A549 (cell line): ENCODE data around the gene MPC1. TPM values are rescaled to one million over a fixed set of nuclear protein-coding genes. Genes with fewer than 3 reads are reported as not detected.
"Not testable (repeated sequence)": the region's sequence is repeated elsewhere in the genome, so short reads cannot be mapped to it uniquely, and the experiment has no call there.

Experiments
- ATAC-seq, 2 experiments: fragments of 200-7000 bp in 1 of 2; fragments of >200 bp in 1 of 2; cut with Nextera tagmentation in 1 of 2; cut with Tn5 transposase in 1 of 2; 3 replicates each; pipeline versions ENCODE4 v1.8.0 to v1.9.1; 2018 to 2020; ENCODE audit warnings: mild to moderate bottlenecking in 1 of 2, moderate library complexity in 1 of 2
- CTCF ChIA-PET: fragments of 300-600 bp; sonication (Branson Sonifier 250); formaldehyde crosslinking; extraction: SDS; loops from one replicate; lab custom pipeline; 2021; ENCODE audit warnings: antibody characterized with exemption, inconsistent platforms; lab: Yijun Ruan, JAX
- POLR2A ChIA-PET: fragments of 350-600 bp; formaldehyde crosslinking; extraction: SDS; loops from one replicate; lab custom pipeline; 2021; ENCODE audit warnings: antibody characterized with exemption, inconsistent platforms; lab: Yijun Ruan, JAX
- DNase-seq, 2 experiments: peaks; one replicate each; pipeline versions ENCODE4 v3.0.0 to v3.0.0-alpha.2; 2011 to 2016; ENCODE audit warnings: low read depth in 1 of 2, low spot score in 1 of 2
- FAIRE-seq: peaks from 2 replicates; lab custom pipeline; 2011; peaks lifted over from hg19 to GRCh38; lab: Jason Lieb, UNC
- H3K27ac ChIP-seq, 2 experiments: fragments of >200 bp; sonication (Bioruptor Twin); formaldehyde crosslinking; 3 replicates each; pipeline ENCODE4 v1.5.1; 2016 to 2017
- H3K4me1 ChIP-seq: fragments of >200 bp; sonication (Bioruptor Twin); formaldehyde crosslinking; 3 replicates; pipeline ENCODE4 v1.6.1; 2016
- H3K4me2 ChIP-seq: fragments of >200 bp; sonication (Bioruptor Twin); formaldehyde crosslinking; 3 replicates; pipeline ENCODE4 v1.6.1; 2016
- H3K4me3 ChIP-seq: fragments of >200 bp; sonication (Bioruptor Twin); formaldehyde crosslinking; 3 replicates; pipeline ENCODE4 v1.5.1; 2016
- H3K9me3 ChIP-seq: fragments of >200 bp; sonication (Bioruptor Twin); formaldehyde crosslinking; 3 replicates; pipeline ENCODE4 v1.6.1; 2016
- FOSL2 ChIP-seq, 2 experiments: fragments of 450-650 bp in 1 of 2; fragments of >200 bp in 1 of 2; sonication (Bioruptor Twin) in 1 of 2; formaldehyde crosslinking; IDR thresholded peaks; 2 replicates each; pipeline versions ENCODE4 v1.5.0 to v1.6.1; 2016 to 2020; ENCODE audit warnings: mild to moderate bottlenecking in 1 of 2, moderate library complexity in 1 of 2
- FOXS1 ChIP-seq: fragments of 250-450 bp; sonication (Bioruptor Pico); IDR thresholded peaks from 2 replicates; pipeline ENCODE4 v1.5.0; 2020; ENCODE audit warnings: mild to moderate bottlenecking, moderate library complexity
- GATA3 ChIP-seq: IDR thresholded peaks from 2 replicates; pipeline ENCODE4 v1.6.1; 2012; ENCODE audit warnings: borderline replicate concordance
- MAZ ChIP-seq: fragments of 150-350 bp; IDR thresholded peaks from 2 replicates; pipeline ENCODE4 v1.6.1; 2014; ENCODE audit warnings: antibody characterized with exemption, low read depth, low read length, borderline replicate concordance
- NFE2L2 ChIP-seq: fragments of 150-350 bp; conservative IDR thresholded peaks from 2 replicates; pipeline ENCODE4 v1.6.1; 2014; ENCODE audit warnings: low read length
- PHF8 ChIP-seq: fragments of 200-600 bp; sonication (generic); IDR thresholded peaks from 2 replicates; pipeline ENCODE4 v1.6.1; 2016; ENCODE audit warnings: low read depth, mild to moderate bottlenecking, antibody characterized with exemption, moderate library complexity, borderline replicate concordance
- RFX5 ChIP-seq: fragments of 450-650 bp; IDR thresholded peaks from 2 replicates; pipeline ENCODE4 v1.7.1; 2014; ENCODE audit warnings: antibody characterized with exemption, mild to moderate bottlenecking, moderate library complexity
- ZFP36 ChIP-seq: fragments of 450-650 bp; IDR thresholded peaks from 2 replicates; pipeline ENCODE4 v1.6.1; 2014; ENCODE audit warnings: borderline replicate concordance; ENCODE audit not compliant: partially characterized antibody
- WGBS: methylation state at CpG from one replicate; pipeline ENCODE4 v1.1.6; 2017; ENCODE audit errors: missing lambda C conversion rate; 5-methylcytosine and 5-hydroxymethylcytosine counted together
- polyA plus RNA-seq, 4 experiments: library from polyadenylated mRNA; depleted of rRNA in 3 of 4; stranded (reverse); fragments of >200 nt; fragmentation: RNase III in 1 of 4; extraction: RNeasy Plus Mini Kit Qiagen cat#74134 plus additional on column Dnase treatment in 1 of 4; gene quantifications; 2 replicates in 3 of 4; 3 replicates in 1 of 4; pipeline ENCODE4 v1.2.3, GENCODE V29; 2011 to 2017
- TF ChIP-seq, protein P1 (sequence below): IDR thresholded peaks from 2 replicates; pipeline ENCODE4 v1.6.1; 2012
- TF ChIP-seq, protein P2 (sequence below): fragments of >200 bp; sonication (Bioruptor Twin); formaldehyde crosslinking; IDR thresholded peaks from 3 replicates; pipeline ENCODE4 v1.5.1; 2016

Gene MPC1
- polyA plus RNA-seq, 2 of the 4 experiments (the other 2 are of a cell fraction) = 4.4 to 7.7 TPM

DNA sequence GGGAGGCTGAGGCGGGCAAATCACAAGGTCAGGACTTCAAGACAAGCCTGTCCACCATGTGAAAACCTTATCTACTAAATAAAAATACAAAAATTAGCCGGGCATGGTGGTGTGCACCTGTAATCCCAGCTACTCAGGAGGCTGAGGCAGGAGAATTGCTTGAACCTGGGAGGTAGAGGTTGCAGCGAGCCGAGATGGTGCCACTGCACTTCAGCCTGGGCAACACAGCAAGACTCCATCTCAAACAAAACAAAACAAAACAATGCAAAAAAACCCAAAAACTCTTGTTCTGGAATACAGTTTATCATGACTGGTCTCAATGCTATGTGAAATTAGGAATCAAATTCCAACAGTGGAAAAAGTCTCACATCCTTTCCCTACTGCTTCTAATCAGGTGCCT lies 20.3 kb downstream of the MPC1 start:
- H3K9me3 ChIP-seq, H3K4me3 ChIP-seq, DNase-seq, FAIRE-seq, ATAC-seq, CTCF ChIA-PET, H3K4me2 ChIP-seq, H3K27ac ChIP-seq, H3K4me1 ChIP-seq, POLR2A ChIA-PET: not testable (repeated sequence)
- WGBS = 71% methylated on average over 4 of the region's 4 CpGs

DNA sequence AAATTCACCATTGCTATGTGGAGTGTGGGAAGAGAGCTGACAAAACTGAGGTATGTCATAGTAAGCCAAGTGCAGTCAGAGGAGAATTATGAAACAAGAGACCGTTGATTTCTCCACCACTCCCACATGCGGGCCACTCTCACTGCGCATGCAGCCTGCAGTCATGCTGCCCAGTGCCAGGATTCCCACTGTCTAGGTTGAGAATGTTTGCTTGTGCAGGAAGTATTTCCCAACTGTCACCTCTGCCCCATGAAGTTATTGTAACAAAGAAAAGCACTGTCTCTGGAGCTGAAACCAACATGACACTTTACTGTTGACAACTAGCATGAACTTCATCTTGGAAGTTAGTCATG lies 21.7 kb downstream of the MPC1 start:
- ChIA-PET CTCF (no interaction called here), POLR2A (no interaction called here)
- no peak for ATAC-seq
- Histone ChIP-seq H3K27ac (no peak overlapping the region), H3K4me2 (no peak overlapping the region), H3K9me3 (no peaks in the 10 kb centered on the region), H3K4me1 (no peaks in the 10 kb centered on the region), H3K4me3 (no peak overlapping the region)
- no peak for DNase-seq
- FAIRE-seq = no peak
- TF ChIP-seq NFE2L2 = no peak
- TF ChIP-seq MAZ = no peak
- TF ChIP-seq, protein P1, sequence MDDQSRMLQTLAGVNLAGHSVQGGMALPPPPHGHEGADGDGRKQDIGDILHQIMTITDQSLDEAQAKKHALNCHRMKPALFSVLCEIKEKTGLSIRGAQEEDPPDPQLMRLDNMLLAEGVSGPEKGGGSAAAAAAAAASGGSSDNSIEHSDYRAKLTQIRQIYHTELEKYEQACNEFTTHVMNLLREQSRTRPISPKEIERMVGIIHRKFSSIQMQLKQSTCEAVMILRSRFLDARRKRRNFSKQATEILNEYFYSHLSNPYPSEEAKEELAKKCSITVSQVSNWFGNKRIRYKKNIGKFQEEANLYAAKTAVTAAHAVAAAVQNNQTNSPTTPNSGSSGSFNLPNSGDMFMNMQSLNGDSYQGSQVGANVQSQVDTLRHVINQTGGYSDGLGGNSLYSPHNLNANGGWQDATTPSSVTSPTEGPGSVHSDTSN = no peak
- no peak for TF ChIP-seq RFX5
- 65% methylated on average over 3 of the region's 3 CpGs for WGBS

DNA sequence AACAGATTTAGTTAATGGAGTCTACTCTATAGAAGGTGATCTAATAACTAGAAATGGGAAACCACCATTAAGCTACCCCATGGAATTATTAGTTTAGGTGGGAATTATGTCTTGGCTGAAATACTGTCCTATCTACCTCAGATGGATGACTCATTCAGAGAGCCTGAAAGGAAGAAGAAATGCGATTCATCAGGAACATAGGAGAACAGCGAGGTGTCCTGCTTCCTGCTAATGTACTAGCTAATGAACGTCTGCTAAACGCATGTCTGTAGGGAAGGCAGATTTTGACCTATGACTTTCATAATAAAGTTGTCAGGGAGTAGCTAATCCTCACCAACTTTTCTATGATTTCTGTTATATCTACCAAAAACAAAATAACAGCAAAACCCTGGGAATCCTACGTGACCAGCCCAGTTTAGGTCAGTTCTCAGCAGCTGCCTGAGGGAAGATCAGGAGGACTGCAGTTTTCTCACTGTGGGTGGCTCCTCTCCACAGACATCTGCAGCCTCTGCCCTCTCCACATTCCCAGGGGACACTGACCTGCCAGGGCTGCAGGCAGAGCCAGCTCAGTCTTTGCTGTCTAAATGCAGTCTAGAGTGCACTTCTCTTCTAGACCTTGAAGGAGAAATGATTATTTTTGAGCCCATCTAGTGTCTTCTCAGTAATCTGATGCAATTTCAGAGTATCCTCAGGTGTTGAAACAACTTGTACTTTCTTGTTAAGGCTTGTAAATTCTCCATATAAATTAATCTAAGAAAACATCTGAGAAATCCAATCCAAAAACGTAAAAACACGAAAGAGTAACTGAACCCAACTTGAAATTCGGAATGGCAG lies 22.3 kb downstream of the MPC1 start:
- WGBS = 38% methylated on average over 8 of the region's 8 CpGs
- TF ChIP-seq, protein P1 = no peak
- TF ChIP-seq FOSL2 (IDR thresholded peaks at IDR 0.05) (no peak), FOSL2 (CRISPR knock-in tag; IDR thresholded peaks at IDR 0.05) (peak; percentile 15; the same call in 1 of the 2 replicates)
- no peak for FAIRE-seq
- ATAC-seq = no peak
- no peak for DNase-seq
- ChIA-PET CTCF (no interaction called here), POLR2A (no interaction called here)
- H3K27ac ChIP-seq = no peak overlapping the region
- H3K4me1 ChIP-seq = no peaks in the 10 kb centered on the region
- H3K4me2 ChIP-seq = no peak overlapping the region
- H3K4me3 ChIP-seq = no peak overlapping the region
- no peaks in the 10 kb centered on the region for H3K9me3 ChIP-seq

DNA sequence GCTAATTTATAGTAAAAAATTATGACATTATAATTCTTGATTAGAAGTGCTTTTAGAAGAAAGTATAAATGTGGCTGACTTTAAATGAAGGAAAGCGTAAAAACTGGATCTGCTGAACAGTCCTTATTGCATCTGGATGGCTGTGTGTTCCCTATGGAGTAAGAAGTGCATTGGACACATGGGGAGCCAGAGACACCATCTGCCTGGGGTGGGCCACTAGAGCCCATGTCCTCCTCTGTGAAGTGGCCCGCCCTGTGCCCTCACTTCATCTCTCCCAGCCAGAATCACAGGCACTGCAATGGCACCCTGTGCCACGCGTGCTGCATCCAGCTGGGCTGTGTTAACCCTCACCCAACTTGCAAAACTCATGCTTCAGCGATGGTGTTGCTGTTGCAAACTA lies 27.2 kb downstream of the MPC1 start:
- ATAC-seq (no peak), FAIRE-seq (no peak)
- no peak overlapping the region for H3K4me3 ChIP-seq
- CTCF ChIA-PET = no interaction called here
- no peak overlapping the region for H3K27ac ChIP-seq
- H3K9me3 ChIP-seq = no peaks in the 10 kb centered on the region
- TF ChIP-seq, protein P1 = no peak
- no peak for TF ChIP-seq FOXS1 (CRISPR knock-in tag)
- TF ChIP-seq GATA3 = no peak
- TF ChIP-seq PHF8 = no peak
- TF ChIP-seq, protein P2, sequence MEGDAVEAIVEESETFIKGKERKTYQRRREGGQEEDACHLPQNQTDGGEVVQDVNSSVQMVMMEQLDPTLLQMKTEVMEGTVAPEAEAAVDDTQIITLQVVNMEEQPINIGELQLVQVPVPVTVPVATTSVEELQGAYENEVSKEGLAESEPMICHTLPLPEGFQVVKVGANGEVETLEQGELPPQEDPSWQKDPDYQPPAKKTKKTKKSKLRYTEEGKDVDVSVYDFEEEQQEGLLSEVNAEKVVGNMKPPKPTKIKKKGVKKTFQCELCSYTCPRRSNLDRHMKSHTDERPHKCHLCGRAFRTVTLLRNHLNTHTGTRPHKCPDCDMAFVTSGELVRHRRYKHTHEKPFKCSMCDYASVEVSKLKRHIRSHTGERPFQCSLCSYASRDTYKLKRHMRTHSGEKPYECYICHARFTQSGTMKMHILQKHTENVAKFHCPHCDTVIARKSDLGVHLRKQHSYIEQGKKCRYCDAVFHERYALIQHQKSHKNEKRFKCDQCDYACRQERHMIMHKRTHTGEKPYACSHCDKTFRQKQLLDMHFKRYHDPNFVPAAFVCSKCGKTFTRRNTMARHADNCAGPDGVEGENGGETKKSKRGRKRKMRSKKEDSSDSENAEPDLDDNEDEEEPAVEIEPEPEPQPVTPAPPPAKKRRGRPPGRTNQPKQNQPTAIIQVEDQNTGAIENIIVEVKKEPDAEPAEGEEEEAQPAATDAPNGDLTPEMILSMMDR = no peak
- no peak for TF ChIP-seq ZFP36
- TF ChIP-seq, all 56 proteins: peak for 0
- Histone ChIP-seq H3K4me2 (no peak overlapping the region), H3K4me1 (no peaks in the 10 kb centered on the region)
- POLR2A ChIA-PET = no interaction called here
- no peak for DNase-seq
- WGBS = 31% methylated on average over 5 of the region's 5 CpGs
